A673 (cell line): Measurements from ENCODE around the gene CDC73.

Experiments used
- CTCF ChIP-seq: fragments of 300-800, 200-600 bp; sonication (generic); conservative IDR thresholded peaks from 2 replicates; pipeline ENCODE4 v1.5.1; 2017; ENCODE audit warnings: low read depth, mild to moderate bottlenecking, antibody characterized with exemption, low read length, moderate library complexity, mixed read lengths
- EZH2 ChIP-seq: fragments of 200-600 bp; sonication (generic); IDR thresholded peaks from 2 replicates; pipeline ENCODE4 v1.6.1; 2017; ENCODE audit warnings: borderline replicate concordance, low read depth, mild to moderate bottlenecking, mixed read lengths, antibody characterized with exemption, low read length; ENCODE audit not compliant: poor library complexity, severe bottlenecking

GRCh38 chr1:193285641-193286040 lies 163.8 kb downstream of the CDC73 start:
- TF ChIP-seq CTCF = no peak
- TF ChIP-seq EZH2 = no peak
